ENCODE measurements around the gene SOBP.
"Not testable (repeated sequence)": the region's sequence is repeated elsewhere in the genome, so short reads cannot be mapped to it uniquely, and the experiment has no call there.

SOBP gene

DNA sequence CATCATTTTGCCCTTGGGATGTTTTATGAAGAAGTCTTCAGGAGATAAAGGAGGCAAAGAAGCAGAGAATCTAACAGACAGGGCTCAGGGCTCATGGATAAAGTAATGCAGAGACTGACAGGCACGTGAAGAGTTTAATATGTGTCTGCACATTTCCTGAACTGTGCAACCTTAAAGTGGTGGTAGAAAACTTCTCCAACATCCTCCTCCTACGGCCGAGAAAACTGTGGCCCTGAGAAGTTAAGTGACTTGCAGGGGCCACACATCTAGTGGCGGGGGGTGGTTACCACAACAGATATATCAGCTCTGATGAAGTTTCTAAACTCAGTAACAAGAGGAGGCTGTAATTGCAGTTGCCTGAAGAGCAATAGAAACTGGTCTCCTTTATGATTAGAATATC, 61.0 kb downstream of the SOBP start:
- DNase-seq: no peak

DNA sequence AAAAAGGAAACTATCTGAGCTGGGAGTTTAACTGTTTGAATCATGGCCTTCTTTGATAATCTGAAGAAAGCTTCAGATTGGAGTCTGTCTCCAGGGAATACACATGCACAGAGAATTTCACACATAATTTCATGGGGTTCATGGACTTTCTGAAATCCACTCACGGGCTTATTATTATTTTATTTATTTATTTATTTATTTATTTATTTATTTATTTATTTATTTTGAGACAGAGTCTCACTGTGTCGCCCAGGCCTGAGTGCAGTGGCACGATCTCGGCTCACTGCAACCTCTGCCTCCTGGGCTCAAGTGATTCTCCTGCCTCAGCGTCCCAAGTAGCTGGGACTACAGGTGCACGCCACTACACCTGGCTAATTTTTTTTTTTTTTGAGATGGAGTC, 63.2 kb downstream of the SOBP start:
- not testable (repeated sequence) for DNase-seq

DNA sequence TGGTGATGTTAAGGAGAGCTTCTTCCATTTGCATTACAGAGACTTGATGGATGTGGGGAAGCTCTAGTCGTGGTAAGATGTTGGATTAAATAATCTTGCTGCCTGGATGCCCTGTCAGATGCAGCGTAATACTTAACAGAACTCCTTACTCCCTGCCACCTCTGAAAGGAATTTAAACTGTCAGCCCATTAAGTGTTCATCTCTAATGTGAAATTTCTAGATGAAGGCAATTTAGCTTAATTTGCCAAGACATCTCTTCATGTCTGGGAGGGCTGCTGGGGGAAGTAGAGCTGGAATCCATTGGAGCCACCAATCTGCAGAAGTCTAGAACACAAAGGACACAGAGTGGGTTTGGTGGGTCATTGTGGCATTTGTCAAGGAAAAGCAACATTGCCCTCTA, 64.4 kb downstream of the SOBP start:
- no peak for DNase-seq

DNA sequence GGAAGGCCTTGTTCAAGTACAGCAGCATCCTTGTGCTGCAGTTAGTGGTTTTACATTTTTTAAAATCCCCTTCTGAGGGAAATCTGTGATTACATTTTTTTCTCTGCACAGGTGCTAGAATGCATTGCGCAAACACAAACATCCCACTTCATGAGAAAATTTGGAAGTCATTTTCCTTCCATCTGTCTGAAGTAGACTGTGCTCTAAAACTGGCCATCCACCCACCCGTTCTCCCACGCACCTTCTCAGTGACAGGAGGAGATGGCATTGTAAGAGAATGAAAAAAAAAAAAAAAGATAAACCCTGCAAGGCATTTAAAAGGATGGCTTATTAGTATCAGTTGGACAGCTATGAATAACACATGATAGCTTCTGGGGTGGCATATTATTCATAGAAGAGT, 65.0 kb downstream of the SOBP start:
- DNase-seq: no peak

DNA sequence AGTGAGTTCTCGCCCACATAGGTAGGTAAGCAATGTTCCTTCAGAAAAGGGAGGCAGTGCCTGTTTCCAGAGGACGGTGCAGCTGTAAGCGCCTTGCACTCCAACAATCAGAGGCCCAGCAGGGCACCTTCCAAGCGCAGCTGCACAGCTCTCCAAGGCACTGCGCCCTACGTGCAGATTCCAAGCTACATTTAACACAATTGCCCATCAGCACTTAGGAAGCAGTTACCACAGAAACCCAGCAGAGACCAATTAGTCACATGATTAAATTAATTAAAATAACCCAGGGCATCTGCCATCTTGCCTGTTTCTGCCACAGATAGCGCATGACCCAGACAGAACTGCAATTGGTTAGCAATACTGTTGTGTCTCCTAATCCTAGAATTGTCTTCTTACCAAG, 65.5 kb downstream of the SOBP start:
- no peak for DNase-seq

DNA sequence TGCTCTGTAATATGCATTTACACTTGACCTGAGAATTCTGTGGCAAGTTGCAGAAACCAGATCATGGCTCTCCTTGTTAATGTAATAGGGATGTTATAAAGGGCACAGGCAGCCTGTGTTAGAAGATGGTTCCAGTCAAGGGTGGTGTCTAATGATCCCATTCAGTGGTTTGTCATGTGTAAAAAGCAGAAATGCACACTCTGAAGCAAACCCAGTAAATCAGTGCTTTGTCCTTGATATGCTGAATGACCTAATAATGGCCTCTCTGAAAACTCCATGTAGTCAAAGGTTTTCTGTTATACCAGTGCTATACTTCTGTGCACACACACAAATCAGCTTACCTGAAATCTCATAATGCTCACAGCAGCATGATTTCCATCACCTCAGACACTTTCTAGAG, 66.2 kb downstream of the SOBP start:
- no peak for DNase-seq

DNA sequence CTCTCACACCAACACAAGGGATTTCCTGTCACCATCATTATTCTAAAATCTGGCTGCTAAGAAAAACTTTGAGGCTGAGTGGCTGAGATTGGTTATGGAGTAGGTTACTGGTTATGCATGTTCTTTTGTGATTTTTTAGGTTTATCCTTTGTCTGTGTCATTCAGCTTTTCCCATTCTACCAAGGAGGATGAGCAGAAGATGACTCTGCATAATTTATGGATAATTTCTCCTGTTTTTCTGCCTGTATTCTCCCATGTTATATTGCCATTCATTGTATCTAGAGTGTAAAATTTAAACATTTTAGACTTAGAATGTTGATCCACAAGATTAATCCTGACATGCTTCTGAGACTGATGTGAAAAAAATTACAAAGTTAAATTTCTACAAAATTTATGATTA, 67.8 kb downstream of the SOBP start:
- DNase-seq: no peak

DNA sequence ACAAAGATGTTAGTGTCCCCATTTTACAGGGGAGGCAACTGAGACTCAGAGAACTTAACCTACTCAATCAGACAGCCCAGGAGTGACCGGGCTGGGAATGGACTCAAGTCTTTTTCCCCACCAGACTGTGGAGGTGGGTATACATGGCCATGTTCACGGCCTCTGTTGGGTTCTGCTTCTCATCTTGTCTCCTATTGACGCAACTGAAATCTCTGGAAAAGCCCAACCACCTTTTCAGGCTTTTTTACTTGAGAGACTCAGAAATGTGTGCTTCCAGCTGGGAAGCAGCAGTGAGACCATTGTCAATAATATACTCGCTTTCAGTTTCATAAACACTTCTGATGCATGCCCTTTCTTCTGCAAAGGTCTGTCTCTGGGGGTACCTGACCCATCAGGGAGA, 70.7 kb downstream of the SOBP start:
- DNase-seq: no peak

DNA sequence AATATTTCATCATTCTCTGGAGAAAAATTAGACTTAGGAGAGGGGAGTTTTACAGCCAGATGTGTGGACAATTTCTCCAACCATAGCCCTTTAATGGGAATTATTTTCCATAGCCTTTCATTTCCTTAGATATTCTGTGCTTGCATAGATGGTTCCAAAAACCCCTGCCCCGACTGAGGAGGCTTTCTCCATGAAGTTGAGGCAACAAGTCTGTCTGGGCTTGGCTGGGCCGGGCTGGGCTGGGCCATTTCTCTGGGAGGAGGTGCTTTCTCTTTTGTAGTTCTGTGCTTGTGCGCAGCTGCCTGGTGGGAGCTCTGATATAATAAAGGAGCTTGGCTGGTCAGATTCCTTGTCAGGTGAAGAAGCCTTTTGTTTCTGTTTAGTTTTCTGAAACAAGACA, 71.4 kb downstream of the SOBP start:
- no peak for DNase-seq

DNA sequence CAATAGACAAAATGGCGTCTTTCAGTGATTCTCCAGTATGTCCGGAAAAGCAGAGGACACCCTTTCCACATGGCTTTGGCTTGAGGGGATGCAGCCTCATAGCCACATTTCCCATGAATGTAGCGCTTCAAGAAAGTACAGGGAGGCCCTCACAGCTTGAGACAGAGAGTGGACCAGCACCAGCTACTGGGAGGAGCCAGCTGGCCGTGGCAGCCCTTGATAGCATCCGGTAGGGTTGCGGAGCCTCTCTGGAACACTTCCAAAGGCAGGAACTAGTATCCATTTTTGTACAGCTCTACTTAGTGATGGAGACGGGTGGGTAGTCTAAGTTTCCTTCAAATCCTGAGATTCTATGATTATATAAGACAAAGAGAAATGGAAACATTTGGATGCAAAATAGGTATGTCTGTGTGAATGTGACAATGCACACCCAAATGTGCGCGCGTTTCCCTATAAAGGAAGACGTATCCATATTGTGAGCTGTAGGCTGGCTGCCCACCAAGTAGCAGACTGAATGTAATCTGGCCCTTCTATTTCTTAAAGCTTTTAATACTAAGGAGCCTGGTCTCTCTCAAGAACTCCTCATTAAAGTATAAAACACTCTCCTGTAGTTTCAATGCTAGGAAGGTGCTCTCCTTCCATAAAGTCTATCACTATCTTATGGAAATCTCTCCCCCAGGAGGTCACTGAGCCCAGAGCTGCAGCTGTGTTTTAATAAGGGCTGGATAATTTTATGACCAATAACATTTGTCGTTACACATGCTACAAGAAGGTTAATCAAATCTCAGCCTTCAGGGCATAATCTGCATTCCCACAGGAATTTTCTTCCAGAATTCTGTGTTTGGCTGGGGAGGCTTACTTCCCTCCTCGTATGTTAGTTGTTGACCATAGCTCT, 74.0 kb downstream of the SOBP start:
- DNase-seq: no peak

DNA sequence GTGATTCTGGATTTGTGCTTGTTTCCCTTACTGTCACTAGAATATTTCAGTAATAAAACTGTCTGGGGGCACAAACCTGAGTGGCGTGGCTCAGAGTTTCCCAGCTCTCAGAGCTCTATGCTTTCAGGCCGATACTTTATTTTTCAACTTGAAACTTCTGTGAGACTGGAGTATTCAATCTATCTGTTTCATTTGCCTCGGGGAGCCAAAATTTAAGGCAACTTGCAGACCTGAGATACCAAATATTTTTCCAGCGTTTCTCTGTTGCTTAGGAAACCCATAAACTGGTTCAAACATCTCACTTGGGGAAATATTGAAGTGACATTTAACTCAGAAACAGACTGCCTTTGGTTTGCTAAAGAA, 74.7 kb downstream of the SOBP start:
- DNase-seq: no peak

DNA sequence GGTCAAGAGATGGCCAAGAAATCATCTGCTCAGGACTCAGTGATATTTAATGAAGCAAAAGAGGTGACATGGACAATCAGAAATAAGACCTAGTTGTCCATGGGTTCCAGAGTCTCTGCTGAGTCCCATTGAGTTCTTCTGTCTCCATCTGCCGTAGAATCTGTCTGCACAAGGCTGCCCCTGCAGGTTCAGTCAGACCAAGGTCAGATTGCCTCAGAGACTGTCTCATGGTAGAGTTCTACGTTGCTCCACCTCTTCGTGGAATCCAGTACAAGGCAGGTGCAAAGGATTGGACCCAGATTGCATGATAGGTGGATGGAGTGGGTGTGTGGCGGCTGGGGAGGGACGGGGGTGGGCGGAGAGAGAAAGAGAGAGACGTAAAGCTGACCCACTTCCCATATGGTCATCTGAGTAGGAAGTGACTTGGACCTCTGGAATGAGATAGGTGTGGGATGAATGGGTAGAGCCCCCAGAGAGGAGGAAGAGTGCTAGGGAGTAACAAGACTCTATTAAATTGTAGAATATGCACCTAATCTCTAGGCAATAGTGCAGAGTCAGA, 75.3 kb downstream of the SOBP start:
- DNase-seq: no peak

DNA sequence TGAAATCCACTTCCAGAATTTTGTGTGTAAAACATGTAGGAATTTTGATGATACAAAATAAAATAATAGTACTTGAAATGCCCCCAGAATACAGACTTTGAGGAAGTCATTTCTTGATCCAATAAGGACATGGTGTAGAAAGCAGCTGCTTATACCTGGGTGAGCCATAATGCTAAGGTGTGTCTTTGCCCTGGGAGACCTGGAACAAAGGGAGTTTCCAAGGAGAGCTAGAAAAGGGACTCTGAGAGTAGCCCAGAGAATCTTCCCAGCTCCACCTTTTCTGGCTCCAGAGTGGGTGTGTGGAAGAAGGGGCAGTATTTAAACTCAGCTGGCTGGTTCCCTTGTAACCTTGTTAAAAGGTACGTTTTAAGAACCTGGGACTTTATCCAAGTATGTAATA, 77.7 kb downstream of the SOBP start:
- no peak for DNase-seq

DNA sequence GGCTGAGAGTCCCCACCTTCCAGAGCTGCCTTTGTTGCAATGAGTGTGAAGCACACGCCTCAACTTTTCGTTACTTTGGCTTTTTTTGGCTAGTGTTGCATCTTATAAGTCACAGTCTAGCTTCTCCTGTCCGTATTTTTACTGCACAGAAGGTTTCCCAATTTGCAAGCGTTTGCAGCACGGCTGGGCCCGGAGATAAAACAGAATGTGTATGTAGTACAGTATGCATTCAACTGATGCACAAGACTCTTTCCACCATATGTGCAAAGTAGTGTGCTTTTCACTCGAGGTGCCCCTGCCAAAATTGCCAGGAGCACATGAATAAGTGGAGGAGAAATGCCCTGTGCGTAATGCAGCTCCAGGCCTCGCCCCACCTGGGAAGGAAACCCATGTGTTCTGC, 79.6 kb downstream of the SOBP start:
- DNase-seq: no peak

DNA sequence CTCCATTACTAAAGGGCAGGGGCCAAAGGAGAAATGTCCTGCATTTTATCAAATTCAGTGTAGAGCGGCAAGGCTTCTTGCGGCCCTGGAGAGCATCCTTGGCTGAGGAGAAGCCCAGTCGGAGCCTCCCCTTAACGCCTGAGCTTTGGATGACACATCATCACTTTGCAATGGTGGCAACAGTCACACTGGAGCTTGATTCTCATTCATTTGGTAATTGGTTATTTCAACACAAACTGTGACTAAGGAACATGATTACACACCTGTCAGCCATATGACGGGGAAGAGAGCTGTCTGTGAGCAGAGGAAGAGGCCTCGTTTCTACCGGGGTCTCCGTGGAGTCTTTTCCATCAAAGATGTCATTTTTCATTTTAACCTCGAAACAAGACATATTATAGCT, 81.4 kb downstream of the SOBP start:
- DNase-seq: no peak

DNA sequence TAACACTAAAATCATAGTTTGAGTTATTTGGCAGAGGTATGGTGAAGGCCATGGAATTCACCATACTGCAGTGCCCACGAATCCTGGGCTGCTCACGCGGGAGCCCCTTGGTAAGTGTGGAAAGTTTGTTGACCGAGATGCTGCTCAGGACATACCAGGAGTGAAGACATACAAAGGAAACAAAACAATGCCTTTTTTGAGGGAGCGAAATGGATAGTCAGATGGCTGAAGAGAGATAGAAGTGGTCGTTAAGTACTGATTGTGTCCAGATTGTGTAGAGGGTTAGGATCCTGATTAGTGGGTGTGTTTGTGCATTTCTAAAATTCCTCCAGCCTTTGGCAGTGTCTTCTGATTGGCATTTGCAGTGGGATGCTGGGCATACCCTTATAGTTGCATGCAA, 83.0 kb downstream of the SOBP start:
- no peak for DNase-seq

DNA sequence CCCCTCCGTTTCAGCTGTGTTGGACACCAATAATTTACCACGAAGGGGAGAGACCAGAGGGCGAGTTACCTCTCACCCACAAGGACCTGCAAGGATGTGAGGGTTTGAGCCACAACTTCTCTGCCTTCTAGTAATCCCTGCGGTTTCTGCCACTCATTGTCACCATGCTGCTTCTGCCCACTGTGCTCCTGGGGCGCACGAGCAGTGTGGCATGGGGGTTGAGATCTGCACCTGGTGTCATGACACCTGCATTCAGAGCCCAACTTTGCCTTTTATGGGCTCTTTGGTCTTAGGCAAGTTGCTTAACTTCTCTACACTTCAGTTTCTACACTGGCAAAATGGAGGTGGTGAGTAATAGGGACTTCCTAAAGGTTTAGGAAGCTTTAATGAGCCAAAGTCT, 84.9 kb downstream of the SOBP start:
- DNase-seq: no peak

DNA sequence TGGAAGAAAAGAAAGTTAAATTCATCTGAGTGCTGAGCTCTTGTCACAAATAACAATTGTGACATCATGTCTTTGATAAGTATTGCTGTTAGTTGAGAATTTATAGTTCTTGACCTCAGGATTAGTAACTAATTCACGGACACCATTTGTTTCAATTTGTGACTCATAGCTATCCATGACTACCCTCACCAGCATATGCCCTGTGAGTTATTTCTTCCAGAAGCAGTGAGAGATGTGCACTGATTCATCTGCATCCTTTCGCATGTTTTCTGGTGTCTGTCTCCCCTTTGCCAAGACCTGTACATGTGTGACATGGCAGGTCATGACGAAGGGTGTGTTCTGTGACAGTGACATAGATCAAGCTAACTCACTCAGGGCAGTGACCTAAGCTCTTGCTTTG, 86.9 kb downstream of the SOBP start:
- no peak for DNase-seq

DNA sequence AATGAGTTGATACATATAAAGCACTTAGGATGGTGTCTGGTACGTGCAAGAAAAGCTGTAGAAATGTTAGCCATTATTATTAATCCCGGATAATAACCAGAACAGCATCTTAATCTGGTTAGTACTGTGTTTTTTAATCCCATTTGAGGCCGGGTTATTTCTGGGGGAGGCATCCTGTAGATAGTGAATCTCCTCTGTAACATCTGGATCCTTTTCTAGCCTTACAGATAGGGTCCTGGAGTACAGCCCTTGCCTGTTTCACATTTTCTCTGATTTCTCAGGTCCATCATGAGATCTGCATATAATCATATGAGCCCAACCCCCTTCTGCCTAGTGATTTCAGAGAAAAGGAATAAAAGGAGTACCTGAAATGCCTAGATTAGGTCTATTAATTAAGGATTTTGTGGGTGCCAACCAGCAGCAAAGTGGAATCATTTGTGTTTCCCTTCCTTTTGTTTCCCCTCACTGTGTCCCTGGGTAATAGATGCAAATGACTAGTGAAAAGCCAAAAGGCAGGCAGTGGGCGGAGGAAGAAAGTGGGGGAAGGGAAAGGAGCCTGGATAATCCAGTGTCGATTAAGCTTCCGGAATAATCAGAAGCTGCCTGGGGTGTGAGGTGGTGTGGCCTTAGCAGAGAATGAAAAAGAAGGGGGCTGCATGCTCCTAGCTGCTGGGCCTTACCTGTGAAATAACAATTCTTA, 88.9 kb downstream of the SOBP start:
- no peak for DNase-seq

DNA sequence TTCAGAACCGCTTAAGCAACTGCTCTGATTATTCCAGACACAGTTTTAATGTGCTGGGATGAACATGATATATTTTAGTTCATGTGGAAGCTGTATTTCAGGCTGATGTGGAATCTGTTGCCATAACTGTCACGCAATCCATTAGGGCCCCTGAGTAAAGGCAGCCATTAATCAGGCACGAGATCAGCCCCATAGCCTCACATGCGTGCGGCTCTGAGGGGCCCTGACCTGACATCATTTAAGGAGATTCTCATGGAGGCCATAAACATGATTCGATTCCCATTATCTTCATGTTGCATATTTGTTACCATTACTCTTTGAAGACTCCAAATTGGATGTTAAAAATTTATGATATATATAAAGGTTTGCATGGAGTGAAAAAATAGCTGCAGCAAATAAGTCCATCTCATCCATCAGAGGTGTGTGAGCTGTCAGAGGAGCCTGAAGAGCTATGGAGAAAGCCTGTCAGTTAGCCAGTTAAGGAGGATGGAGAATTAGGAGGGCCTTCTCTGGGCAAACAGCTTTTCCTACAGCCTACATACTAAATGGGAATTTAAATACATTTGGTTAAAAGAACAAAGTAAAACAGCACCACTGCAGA, 89.6 kb downstream of the SOBP start:
- DNase-seq: no peak

DNA sequence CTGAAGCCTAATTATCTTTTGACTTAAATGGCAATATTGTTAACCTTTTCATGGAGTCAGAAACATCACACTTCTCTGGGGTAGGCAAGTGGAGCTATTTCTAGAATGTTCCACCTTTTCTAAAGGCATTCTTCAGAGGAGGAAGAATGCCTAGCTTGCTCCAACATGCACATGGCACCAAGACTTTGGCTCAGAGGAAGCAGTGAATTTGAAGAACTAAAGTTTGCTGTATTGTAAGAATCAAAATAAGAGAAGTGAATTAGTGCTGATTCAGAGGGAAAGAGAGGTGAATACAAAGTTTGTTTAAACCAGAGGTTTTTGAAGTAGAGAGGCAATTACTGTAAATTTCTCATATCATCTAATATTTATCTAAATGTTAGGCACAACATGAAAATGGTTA, 92.2 kb downstream of the SOBP start:
- DNase-seq: no peak

DNA sequence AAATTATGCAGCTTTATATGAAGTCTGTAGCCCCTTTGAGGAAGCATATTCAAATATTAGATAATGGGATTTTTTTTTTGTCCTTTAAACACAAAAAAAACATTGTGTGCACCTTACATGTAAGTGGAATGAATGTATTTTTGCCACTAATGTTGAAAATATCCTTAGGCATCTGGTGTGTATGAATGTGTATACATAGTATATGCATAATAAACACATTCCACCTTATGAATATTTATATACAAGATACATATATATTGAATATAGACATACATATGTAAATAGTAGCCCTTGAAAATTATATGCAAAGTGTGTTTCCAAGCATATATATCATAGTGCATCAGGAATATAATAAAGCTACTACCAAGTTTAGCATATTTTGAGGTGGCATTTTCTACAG, 94.8 kb downstream of the SOBP start:
- no peak for DNase-seq

DNA sequence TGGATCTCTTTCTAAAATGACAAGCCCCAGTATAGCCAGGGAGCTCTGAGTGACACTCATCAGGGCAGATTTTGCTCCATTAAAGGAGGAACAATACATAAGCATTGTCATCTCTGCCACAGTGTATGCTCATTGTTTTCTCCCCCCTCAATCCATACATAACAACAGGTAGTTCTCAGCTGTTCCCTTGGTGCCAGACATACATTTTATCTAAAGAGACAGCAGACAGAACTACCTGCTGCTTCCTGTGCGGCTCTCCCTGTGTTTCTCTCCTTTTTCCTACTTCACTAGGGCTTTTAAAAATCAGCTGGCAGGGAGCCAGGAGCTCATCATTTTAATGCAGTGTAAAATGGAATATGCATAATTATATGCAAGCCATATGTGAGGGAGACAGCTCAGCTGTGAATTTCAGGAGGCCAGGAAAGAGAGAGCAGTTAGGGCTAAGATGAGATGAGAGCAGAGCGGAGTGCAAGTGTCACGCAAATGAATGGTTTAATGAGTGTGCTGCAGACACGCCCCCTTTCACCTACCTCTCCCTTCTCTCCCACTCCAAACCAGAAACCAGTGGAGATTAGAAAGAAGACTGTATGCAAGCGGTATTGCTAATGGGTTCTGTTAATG, 96.0 kb downstream of the SOBP start:
- no peak for DNase-seq

DNA sequence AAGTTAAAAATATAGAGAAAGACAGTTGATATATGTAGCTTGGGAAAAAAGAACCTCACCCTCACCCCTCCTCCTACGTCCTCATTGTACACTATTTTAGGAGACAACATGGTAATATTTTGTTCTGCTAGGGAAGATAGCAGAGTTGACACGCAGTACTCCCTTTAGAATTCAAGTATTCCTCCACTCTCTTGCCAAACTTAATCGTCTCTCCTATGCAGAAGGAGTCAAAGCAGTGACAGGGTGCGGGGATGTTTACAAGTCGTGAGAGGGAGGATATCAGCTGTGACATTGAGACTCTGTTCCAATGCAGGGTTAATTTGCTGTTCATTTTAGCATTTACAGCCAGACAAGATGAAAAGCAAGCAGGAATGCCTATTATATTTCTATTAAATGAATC, 97.5 kb downstream of the SOBP start:
- DNase-seq: no peak
